Lower leg skin (tissue), 3 donors: ENCODE measurements around the gene GEMIN4.

Experiments
- POLR2A ChIP-seq, 2 donors: fragments of 450-650 bp; IDR thresholded peaks; one replicate each; pipeline ENCODE4 v1.6.1; 2016 to 2017; ENCODE audit warnings: antibody characterized with exemption in 2 of 2, mild to moderate bottlenecking in 1 of 2, moderate library complexity in 1 of 2
- TF ChIP-seq, protein P1 (sequence below), 3 donors: fragments of 450-650 bp; IDR thresholded peaks; one replicate each; pipeline ENCODE4 v1.5.1; 2016; ENCODE audit warnings: antibody characterized with exemption in 3 of 3, mild to moderate bottlenecking in 3 of 3, moderate library complexity in 2 of 3

DNA sequence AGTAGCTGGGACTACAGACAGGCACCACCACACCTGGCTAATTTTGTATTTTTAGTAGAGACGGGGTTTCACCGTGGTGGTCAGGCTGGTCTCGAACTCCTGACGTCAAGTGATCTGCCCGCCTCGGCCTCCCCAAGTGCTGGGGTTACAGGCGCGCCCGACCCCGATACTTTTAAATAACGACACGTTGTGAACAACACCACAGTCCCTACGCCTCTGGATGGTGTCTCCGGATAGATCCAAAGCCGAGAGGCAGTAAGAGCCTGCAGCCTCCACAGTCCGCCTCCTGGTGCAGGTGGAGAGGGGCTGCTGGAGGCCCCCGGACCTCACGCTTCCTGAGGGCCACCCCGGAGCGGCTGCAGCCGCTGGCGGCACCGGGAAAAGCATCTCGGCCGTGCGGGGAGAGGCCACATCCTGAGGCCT lies 20.4 kb downstream of the GEMIN4 start:
- TF ChIP-seq, protein P1, sequence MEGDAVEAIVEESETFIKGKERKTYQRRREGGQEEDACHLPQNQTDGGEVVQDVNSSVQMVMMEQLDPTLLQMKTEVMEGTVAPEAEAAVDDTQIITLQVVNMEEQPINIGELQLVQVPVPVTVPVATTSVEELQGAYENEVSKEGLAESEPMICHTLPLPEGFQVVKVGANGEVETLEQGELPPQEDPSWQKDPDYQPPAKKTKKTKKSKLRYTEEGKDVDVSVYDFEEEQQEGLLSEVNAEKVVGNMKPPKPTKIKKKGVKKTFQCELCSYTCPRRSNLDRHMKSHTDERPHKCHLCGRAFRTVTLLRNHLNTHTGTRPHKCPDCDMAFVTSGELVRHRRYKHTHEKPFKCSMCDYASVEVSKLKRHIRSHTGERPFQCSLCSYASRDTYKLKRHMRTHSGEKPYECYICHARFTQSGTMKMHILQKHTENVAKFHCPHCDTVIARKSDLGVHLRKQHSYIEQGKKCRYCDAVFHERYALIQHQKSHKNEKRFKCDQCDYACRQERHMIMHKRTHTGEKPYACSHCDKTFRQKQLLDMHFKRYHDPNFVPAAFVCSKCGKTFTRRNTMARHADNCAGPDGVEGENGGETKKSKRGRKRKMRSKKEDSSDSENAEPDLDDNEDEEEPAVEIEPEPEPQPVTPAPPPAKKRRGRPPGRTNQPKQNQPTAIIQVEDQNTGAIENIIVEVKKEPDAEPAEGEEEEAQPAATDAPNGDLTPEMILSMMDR (IDR thresholded peaks at IDR 0.05), result no peak
- TF ChIP-seq POLR2A (IDR thresholded peaks at IDR 0.05), result no peak
